NCI-H1105 treated with DMSO at 0.1 percent for 48 hours (cell line): ENCODE measurements around the gene ZNF738.
"Not testable (repeated sequence)": the region's sequence is repeated elsewhere in the genome, so short reads cannot be mapped to it uniquely, and the experiment has no call there.

Experiments used
- DNase-seq: peaks from one replicate; lab custom pipeline; 2025; lab: John Stamatoyannopoulos, UW

ZNF738 gene

GRCh38 chr19:21358768-21359451, at the start of gene ZNF738:
ZNF738 (plus strand) TSS chr19:21359000; CDS start chr19:21359141, 141 bp downstream.
- DNase-seq, result peak; percentile 94

- DNase-seq, result not testable (repeated sequence)
Observed at GRCh38 chr19:21312807-21313206, 46.0 kb upstream of the ZNF738 start.

- no peak for DNase-seq
Observed at GRCh38 chr19:21314676-21315075, 44.1 kb upstream of the ZNF738 start.

- no peak for DNase-seq
Observed at GRCh38 chr19:21317821-21318220, 41.0 kb upstream of the ZNF738 start.

- no peak for DNase-seq
Observed at GRCh38 chr19:21321134-21321533, 37.7 kb upstream of the ZNF738 start.

- no peak for DNase-seq
Observed at GRCh38 chr19:21321996-21322395, 36.8 kb upstream of the ZNF738 start.

GRCh38 chr19:21322528-21322927, 36.3 kb upstream of the ZNF738 start:
- no peak for DNase-seq

- DNase-seq, result no peak
Observed at GRCh38 chr19:21323000-21323399, 35.8 kb upstream of the ZNF738 start.

GRCh38 chr19:21326169-21326568, 32.6 kb upstream of the ZNF738 start:
- DNase-seq, result no peak

GRCh38 chr19:21328406-21328805, 30.4 kb upstream of the ZNF738 start:
- peak; percentile 65 for DNase-seq

- DNase-seq, result peak; percentile 92
Observed at GRCh38 chr19:21328885-21329605, 29.8 kb upstream of the ZNF738 start, which contains the start of gene ZNF708. ZNF708 (minus strand) TSS chr19:21329410; CDS start chr19:21329212, 198 bp downstream.

- DNase-seq, result no peak
Observed at GRCh38 chr19:21335721-21336120, 23.1 kb upstream of the ZNF738 start.

GRCh38 chr19:21344841-21345240, 14.0 kb upstream of the ZNF738 start:
- not testable (repeated sequence) for DNase-seq

GRCh38 chr19:21352830-21353229, 6.0 kb upstream of the ZNF738 start:
- DNase-seq, result no peak

GRCh38 chr19:21362291-21362690, 3.5 kb downstream of the ZNF738 start:
- DNase-seq, result no peak

- no peak for DNase-seq
Observed at GRCh38 chr19:21383980-21384582, 25.3 kb downstream of the ZNF738 start.

- DNase-seq, result no peak
Observed at GRCh38 chr19:21396121-21396520, 37.3 kb downstream of the ZNF738 start.

- DNase-seq, result peak; percentile 95
Observed at GRCh38 chr19:21396893-21397572, 38.2 kb downstream of the ZNF738 start, which contains the start of gene ZNF493. ZNF493 (plus strand) TSS chr19:21397133; CDS start chr19:21397238, 105 bp downstream.

GRCh38 chr19:21398851-21399250, 40.1 kb downstream of the ZNF738 start:
- DNase-seq, result no peak

- DNase-seq, result no peak
Observed at GRCh38 chr19:21402303-21402985, 43.6 kb downstream of the ZNF738 start.

GRCh38 chr19:21410166-21410565, 51.4 kb downstream of the ZNF738 start:
- DNase-seq, result no peak

GRCh38 chr19:21422244-21422643, 63.4 kb downstream of the ZNF738 start:
- DNase-seq, result no peak
